ENCODE results near the gene SENP8.
A peak's percentile ranks its signal among the peaks of the same experiment; 100 is the strongest.

Gene SENP8

GRCh38 chr15:72112116-72112515 is 6.1 kb upstream of the SENP8 start:
- no peak for FAIRE-seq
- no peak for DNase-seq (ENCODE audit: extremely low spot score, insufficient read length, low read depth)

DNA sequence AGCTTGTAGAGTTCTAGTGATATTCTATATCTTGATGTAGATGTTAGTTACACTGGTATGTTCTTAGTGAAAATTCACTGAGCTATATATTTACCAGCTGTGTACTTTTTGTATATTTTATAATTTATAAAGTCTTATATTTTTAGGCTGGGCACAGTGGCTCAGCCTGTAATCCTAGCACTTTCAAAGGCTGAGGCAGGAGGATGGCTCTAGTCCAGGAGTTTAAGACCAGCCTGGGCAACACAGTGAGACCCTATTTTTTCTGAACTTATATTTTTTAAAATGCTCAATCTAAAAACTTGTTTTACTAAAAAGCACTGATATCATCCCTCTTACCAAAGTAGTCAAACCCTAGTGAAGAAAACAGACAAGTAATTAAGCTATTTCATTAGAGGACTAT is 5.4 kb upstream of the SENP8 start:
- no peak for FAIRE-seq

DNA sequence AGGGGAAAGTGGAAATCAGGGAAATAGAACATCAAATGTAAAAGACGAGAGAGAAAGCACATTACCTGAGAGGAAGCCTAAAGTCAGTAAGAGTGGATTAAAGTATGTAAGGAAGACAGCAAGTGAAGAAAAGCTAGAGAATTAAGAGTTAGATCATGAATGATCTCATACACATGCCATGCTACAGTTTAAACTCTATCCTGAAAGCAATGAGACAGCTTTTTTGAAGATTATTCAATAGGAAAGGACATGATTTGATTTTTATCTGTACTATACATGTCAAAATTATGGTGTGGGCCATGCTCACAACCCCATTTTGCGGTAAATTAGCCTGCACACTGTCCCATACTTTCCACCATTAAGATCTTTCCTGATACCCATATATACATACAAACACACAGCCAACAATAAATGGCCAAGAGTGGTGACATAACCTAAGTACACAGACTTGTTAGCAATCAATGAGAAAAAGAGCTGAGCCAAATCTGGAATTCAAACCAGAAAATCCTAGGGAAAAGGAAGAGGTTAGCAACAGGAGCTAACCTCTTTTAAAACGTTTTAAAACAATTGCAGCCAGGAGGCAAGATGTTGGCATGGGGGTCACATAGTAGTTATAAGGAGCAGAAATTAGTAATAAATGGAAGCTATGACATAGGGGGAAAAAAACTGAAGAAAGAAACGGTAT is 4.7 kb upstream of the SENP8 start:
- DNase-seq (ENCODE audit: extremely low spot score, insufficient read length, low read depth) (no peak), FAIRE-seq (no peak)

More for the DNA sequence above, 5.4 kb upstream of the SENP8 start:
- no peak for DNase-seq (ENCODE audit: extremely low spot score, insufficient read length, low read depth)

DNA sequence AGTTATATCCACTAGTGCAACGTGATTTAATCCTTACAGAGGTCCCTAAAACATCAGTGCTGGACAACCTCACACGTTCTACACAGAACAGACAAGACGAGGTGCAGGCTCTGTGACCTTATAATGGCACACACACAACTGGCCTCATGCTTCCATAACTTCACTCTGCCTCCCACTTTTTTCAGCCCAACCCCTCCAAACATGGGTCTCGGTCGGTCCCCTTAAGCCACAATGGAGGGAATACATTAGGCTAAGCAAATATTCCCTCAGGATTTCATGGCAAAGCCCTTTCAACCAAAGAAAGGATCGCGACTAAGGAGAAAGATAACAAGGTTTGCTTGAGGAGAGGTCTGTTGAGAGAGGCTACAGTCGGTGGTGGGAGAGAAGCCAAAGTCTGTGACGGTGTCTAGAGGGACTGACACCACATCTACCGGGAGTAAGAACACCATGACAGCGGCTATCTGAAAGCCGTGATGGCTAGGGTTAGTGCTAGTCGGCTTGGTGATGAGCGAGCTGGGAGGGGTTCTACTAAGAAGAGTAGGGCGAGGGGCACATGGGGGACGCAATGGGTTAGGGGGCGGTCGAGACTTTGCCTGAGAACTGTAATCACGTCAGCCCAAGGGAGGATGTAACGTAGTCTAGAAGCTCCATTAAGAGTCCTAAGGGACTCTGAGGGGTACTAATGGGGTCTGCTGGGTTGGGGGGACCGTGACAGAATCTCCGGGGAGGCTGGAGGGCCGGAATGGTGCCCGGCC is 1.3 kb upstream of the SENP8 start:
- DNase-seq (ENCODE audit: extremely low spot score, insufficient read length, low read depth) (no peak), FAIRE-seq (peak; percentile 26)

DNA sequence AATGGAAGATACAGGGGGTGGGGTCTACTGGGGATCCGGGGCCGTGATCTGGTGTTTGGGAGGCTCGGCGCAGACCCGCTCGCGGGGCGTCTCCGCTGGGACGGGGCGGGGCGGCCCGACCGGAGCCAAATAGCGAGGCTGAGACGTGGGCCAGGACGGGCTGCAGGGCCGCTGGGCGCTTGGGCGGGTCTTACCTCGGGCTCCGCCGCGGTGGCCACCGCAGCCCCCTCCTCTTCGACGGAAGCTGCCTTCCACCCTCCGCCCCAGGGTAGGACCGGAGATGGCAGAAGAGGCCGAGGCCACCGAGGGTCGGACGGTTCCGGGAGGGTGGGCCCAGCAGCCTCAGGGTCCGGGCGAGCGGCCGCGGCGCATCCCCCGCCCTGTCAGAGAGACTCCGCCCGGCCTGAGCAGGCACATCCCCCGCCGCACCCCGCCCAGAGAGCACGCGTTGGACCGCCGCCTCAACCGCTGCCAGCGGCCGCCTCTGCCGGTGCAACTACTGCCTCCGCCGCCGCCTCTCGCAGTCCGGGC is 652 bp upstream of the SENP8 start:
- FAIRE-seq (no peak), DNase-seq (ENCODE audit: extremely low spot score, insufficient read length, low read depth) (peak; percentile 26)

GRCh38 chr15:72124218-72124617 is 6.0 kb downstream of the SENP8 start:
- FAIRE-seq (no peak), DNase-seq (ENCODE audit: extremely low spot score, insufficient read length, low read depth) (no peak)

- FAIRE-seq (no peak), DNase-seq (ENCODE audit: extremely low spot score, insufficient read length, low read depth) (no peak)
Measured at GRCh38 chr15:72127724-72128322, 9.6 kb downstream of the SENP8 start.

DNA sequence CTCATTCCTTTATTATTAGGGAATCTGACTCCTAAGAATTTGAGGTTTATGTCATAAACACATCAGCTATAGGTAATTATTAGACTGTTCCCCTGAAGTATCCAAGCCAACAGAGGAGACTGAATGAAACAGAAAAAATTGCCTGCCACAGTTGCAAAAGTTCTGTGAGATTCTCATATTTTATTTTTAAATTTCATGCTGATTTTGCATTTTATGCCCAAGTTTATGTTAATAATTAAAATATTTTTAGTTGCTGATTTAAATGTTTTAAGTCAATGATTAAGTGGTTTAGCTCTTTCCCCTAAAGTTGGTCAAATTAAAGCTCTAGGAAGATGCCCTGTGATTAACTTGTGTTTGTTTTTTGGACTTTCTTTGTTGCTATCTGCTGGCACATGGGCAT is 10.2 kb downstream of the SENP8 start:
- FAIRE-seq (no peak), DNase-seq (ENCODE audit: extremely low spot score, insufficient read length, low read depth) (no peak)

GRCh38 chr15:72130272-72130671 is 12.1 kb downstream of the SENP8 start:
- no peak for FAIRE-seq

DNA sequence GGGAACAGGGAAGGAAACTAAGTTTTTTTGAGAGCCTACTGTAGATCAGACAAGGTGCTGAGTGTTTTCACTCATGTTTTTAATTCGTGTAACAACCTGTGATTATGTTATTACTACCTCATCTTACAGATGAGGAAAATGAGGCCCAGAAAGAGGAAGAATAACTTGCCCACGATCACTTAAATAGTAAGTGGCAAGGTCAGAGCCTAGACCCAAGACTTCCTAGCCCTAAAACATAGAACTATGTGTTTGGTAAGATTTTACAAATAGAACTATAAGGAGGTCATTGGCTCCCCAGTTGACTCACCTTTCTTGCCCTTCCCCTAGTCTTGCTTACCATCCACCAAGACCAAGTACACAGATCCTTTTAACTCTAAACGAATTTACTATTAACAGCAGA is 13.7 kb downstream of the SENP8 start:
- DNase-seq (ENCODE audit: extremely low spot score, insufficient read length, low read depth) = no peak
- no peak for FAIRE-seq

More at GRCh38 chr15:72130272-72130671, 12.1 kb downstream of the SENP8 start:
- DNase-seq (ENCODE audit: extremely low spot score, insufficient read length, low read depth) = no peak

DNA sequence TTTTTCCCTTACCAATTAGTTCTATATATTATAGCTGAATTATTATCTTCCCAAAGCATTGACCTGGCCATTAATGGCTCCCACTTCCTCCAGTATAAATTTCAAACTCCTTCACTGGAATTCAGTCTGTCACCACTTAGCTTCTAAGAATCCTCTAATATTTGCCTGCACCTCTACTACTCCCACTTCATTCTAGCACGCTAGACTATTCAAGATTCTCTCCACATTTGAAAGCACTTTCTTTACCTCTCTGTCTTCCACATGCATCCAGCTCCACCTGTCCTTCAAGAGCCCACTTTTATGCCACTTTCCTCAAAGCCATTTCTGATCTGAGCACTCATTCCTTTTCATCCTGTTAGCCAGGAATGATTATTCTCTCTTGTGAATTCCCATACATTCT is 15.0 kb downstream of the SENP8 start:
- FAIRE-seq = no peak
- no peak for DNase-seq (ENCODE audit: extremely low spot score, insufficient read length, low read depth)

- FAIRE-seq = no peak
- no peak for DNase-seq (ENCODE audit: extremely low spot score, insufficient read length, low read depth)
Measured at GRCh38 chr15:72135719-72136118, 17.5 kb downstream of the SENP8 start.

GRCh38 chr15:72136170-72137051 is 18.2 kb downstream of the SENP8 start:
- FAIRE-seq (no peak), DNase-seq (ENCODE audit: extremely low spot score, insufficient read length, low read depth) (no peak)

DNA sequence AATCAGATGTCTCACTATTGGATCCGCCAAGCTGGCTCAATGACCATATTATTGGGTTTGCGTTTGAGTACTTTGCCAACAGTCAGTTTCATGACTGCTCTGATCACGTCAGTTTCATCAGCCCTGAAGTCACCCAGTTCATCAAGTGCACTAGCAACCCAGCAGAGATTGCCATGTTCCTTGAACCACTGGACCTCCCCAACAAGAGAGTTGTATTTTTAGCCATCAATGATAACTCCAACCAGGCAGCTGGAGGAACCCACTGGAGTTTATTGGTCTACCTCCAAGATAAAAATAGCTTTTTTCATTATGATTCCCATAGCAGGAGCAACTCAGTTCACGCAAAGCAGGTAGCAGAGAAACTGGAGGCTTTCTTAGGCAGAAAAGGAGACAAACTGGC is 21.5 kb downstream of the SENP8 start:
- DNase-seq (ENCODE audit: extremely low spot score, insufficient read length, low read depth) (no peak), FAIRE-seq (no peak)

DNA sequence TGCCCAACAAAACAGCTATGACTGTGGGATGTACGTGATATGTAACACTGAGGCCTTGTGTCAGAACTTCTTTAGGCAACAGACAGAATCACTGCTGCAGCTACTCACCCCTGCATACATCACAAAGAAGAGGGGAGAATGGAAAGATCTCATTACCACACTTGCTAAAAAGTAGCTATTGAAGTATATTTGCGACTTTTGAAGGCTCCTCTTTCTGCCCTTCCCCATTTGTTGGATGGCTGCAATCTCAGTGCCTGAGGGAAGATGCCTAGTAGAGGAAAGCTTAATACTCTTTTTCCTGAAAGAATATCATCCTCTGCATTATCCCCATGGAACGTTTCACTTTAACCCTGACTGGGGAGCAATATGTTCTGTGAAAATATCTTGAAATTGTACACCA is 21.9 kb downstream of the SENP8 start:
- no peak for DNase-seq (ENCODE audit: extremely low spot score, insufficient read length, low read depth)
- FAIRE-seq = no peak

DNA sequence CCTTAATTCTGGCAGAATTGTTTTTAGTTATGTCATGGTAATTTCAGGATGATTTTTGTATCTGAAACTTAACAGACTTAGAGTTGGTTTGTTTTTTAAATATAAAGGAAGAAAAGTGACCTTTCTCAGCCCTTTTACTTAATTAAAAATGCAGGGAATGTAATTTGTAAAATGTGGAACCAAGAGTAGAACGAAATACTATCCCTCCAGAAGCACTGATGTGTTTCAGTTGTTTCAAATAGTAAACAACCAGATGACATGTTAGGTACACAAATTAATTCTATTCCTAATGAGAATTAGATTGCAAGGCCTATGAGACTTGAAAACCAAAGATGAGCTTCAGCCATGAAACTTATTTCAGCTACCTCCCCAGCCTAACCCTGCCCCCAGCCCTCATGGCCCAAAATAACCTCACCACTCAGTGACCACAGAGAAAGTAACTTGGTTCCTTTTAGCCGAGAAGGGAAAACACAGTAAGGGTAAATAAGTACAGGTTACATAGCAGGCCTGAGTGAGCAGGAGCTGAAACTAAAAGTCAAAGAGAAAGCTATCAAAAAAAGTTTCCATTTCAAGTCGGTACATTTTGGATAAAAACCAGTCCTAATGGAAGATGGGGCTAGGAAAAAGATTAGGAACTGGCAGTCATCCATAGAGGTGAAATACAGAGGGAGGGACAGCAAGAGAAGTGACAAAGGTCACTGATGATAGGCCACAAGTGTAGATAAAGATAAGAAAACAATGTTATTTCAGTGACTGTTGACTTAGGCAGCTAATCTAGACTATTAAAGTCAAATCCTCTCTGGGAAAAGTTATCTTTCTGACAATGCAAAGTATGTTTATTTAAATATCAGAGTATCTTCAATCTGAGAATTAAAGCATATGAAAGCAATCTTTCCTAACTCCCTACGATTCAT is 23.2 kb downstream of the SENP8 start:
- FAIRE-seq = peak; percentile 97
- DNase-seq (ENCODE audit: extremely low spot score, insufficient read length, low read depth) = peak; percentile 71

GRCh38 chr15:72146221-72146620 is 28.0 kb downstream of the SENP8 start:
- no peak for FAIRE-seq
- no peak for DNase-seq (ENCODE audit: extremely low spot score, insufficient read length, low read depth)

DNA sequence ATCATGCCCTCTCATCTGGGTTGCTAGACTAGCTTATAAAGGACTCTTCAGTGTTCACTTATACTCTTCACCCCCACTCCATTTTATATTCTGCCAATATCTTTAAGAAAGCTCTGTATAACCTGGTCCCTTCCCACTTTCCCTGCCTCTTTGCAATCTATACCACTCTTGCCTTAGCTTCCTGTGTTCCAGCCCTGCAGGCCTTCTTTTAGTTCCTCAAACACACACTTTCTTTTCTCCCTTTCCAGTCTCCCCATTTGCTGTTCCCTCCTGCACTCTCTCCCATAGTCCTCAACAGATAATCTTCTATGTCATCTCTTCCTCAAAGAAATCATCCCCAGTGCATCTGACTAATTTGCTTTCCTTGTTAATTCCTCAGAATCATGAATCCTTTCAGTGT is 28.7 kb downstream of the SENP8 start:
- FAIRE-seq (no peak), DNase-seq (ENCODE audit: extremely low spot score, insufficient read length, low read depth) (no peak)

DNA sequence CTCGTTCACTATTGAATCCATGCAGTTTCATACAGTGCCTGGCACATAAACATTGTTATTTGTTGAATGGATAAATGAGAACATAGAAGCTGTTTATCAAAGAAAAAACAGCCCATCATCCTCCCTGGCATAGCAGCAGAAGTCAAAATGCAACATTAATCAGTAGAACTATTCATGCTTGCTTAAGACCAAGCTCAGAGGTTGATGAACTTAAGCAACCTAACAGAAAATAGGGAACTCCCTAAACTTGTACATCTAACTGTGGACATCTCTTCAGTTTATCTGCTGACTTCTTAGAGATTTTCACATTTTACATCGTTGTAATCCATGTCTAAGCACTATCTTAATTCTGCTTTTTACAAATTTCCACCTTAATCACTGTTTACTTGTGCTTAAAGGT is 29.2 kb downstream of the SENP8 start:
- DNase-seq (ENCODE audit: extremely low spot score, insufficient read length, low read depth) (no peak), FAIRE-seq (no peak)

Data from GM18507 (cell line).